ENCODE data around the gene C1orf94.

Gene C1orf94

DNA sequence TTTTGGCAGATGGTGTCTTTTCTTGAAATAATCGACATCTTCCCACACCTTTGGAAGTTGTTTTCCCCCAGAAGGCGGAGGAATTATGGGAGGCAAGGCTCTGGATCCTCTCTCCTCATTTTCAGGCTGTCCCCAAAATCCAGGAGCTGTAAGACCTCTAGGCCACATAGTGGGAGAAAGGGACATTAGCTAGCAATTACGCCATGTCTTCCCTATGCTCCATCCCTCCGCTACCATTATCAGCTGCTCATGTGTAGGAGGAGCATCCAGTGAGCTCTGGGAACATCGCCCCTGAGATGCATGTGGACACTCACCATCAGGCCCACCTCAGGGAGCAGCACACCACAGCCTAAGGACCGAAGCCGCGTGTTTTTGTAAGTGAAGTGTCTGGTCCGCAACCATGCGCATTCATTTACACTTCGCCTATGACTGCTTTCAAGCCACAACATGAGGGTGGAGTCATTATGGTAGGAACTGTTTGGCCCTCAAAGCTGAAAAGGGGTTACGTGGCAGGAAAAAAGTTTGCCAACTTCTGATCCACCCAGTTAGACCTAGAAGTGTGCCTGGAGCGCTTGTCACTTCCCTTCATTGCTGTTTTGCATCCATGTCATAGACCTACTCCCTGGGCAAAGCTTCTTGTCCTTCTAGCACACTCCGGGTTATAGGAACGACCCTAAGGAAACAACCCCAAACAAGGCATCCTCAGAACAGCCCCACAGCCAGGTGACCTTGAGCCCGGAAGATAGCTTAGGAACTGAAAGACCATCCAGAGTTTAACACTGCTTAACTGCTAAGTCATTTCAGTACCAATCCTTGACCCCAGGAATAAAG lies 85.5 kb downstream of the C1orf94 start:
- no peak for DNase-seq

DNA sequence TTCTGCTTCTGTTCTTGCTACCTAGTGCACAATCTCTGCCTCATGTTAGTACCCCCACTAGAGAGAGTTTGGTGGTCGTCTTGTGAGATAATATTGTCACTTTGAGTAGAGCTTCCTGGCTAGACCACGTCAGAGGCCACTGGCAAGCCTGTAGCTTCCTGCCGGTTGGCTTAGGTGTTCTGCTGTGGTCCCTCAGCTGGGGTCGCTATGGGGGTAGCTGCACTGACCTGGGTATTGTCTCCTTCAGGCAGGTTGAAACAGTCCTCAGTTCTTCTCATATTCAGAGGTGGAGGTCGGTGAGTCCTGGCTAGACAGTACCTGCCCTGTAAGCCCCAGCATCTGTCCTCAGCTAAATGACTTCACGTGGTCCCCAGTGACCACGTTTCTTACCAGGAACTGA lies 86.2 kb downstream of the C1orf94 start:
- DNase-seq = no peak

- DNase-seq = no peak
These were observed 86.7 kb downstream of the C1orf94 start for GRCh38 chr1:34263406-34263805.

- no peak for DNase-seq
These were observed 88.7 kb downstream of the C1orf94 start for GRCh38 chr1:34265396-34265795.

GRCh38 chr1:34266127-34266951 lies 89.6 kb downstream of the C1orf94 start:
- no peak for DNase-seq

DNA sequence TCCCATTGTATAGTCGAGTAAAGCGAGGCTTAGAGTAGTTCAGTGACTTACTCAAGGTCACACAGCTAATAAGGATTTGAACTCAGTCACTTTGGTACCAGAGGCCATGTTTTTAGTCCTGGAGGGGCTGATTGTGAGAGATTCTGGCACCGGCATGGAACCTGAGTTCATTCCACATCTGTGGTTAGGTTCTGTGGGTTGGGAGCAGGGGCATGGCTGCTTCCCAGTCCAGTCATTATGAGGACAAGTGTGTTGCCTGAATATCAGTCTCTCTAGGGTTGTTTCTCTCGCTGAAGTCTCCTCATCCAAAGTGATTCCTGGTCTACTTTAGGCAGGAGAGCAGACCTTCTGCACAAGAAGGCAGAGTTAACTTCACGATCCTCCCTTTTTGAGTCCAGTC lies 90.6 kb downstream of the C1orf94 start:
- DNase-seq = no peak

DNA sequence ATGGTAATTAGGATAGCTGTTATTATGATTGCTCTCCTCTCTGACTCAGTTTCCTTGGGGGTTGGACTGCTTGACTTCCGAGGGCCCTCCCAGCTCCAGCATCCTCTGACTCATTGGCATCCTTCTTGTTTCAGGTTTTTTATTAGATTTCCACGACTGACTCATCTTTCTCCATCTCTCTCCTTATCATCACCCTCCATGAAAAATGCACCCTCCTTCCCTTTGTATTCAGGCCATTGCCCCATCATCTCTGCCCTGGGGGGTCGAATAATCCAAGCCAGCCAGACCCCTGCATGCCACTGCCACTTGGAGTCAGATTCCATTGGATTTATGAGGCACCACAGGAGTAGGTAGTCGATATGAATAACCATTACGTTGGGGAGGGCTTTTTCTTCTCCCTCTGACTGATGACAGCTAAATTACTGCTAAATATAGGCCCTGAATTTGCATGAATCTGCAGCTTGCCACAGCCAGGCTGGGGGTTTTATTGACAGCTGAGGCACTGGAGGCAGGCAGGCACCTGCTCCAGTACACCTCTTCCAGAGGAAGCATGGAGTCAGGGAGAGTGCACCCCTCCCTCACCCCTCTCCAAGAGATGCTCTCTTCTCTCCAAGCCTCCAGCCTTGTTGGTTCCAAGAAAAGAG lies 91.7 kb downstream of the C1orf94 start:
- no peak for DNase-seq

Data from NCI-H524 treated with DMSO at 0.1 percent for 48 hours (cell line).